HUES6 (cell line): ENCODE measurements around the gene FOXQ1.
A peak's percentile ranks its signal among the peaks of the same experiment; 100 is the strongest.

ENCODE experiments used
- H3K27ac ChIP-seq: 2 replicates; pipeline ENCODE4 v1.7.0; 2013; ENCODE audit warnings: low read depth, mild to moderate bottlenecking, low read length, inconsistent platforms
- H3K27me3 ChIP-seq: 2 replicates; pipeline ENCODE4 v1.6.1; 2013; ENCODE audit warnings: low read length; ENCODE audit not compliant: control insufficient read depth, insufficient read depth
- H3K36me3 ChIP-seq: 2 replicates; pipeline ENCODE4 v1.6.1; 2013; ENCODE audit warnings: low read length; ENCODE audit not compliant: control insufficient read depth, insufficient read depth
- H3K4me1 ChIP-seq: 2 replicates; pipeline ENCODE4 v1.6.1; 2013; ENCODE audit warnings: low read length; ENCODE audit not compliant: control insufficient read depth, insufficient read depth
- H3K4me3 ChIP-seq: 2 replicates; pipeline ENCODE4 v1.5.1; 2013; ENCODE audit warnings: low read depth, low read length
- H3K9ac ChIP-seq: one replicate; pipeline ENCODE4 v1.6.1; 2013; ENCODE audit warnings: mild to moderate bottlenecking, low read length
- H3K9me3 ChIP-seq: 2 replicates; pipeline ENCODE4 v1.6.1; 2013; ENCODE audit warnings: low read depth, low read length; ENCODE audit not compliant: control insufficient read depth, insufficient read depth

The FOXQ1 gene

DNA sequence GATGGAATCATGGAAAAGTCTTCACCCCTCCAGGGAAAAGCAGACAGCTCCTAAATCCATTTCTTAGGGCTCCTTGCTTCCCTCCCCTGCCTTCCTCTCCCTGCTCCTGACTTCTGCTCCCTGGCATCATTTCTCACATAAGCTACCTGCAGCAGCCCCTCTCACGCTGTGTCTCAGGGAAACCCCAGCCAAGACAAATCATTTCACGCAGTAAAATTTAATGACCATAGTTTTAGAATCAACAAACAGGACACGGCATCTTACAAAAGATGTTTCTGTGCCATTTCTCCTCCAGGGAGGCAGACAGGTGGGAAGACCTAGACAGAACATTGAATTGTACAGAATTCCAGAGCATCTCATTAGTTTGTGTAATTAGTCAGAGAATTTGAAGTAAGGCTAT is 16.5 kb upstream of the FOXQ1 start:
- Histone ChIP-seq H3K27ac (no peak overlapping the region), H3K4me3 (no peak overlapping the region), H3K36me3 (no peaks in the 10 kb centered on the region)

DNA sequence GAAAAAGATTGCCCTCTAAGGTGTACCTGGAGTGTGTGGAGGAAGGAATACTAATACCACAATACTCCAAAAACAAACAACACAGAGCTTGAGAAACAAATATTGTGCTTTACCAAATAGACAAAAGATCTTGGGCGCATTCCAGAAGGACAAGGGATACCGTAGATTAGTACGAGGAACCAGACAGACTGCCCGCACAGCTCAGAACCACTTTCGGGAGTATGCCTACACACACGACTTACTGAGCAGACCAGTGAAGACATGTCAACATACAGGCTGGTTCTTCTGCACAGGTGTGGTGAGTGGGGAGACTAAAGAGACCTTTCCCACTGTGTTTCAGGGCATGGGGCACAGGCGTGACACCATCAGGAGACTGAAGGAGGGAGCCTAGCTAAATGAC is 15.8 kb upstream of the FOXQ1 start:
- Histone ChIP-seq H3K9ac (no peak overlapping the region), H3K4me3 (no peak overlapping the region), H3K27me3 (0 out of 2 replicates have a peak, but pooled peaks cover 5% of the 10 kb centered on the region), H3K36me3 (no peaks in the 10 kb centered on the region), H3K9me3 (no peaks in the 10 kb centered on the region), H3K4me1 (no peaks in the 10 kb centered on the region), H3K27ac (no peak overlapping the region)

More for the DNA sequence above, 16.5 kb upstream of the FOXQ1 start:
- Histone ChIP-seq H3K27me3 (0 out of 2 replicates have a peak, but pooled peaks cover 2% of the 10 kb centered on the region), H3K4me1 (no peaks in the 10 kb centered on the region), H3K9me3 (no peaks in the 10 kb centered on the region), H3K9ac (no peak overlapping the region)

DNA sequence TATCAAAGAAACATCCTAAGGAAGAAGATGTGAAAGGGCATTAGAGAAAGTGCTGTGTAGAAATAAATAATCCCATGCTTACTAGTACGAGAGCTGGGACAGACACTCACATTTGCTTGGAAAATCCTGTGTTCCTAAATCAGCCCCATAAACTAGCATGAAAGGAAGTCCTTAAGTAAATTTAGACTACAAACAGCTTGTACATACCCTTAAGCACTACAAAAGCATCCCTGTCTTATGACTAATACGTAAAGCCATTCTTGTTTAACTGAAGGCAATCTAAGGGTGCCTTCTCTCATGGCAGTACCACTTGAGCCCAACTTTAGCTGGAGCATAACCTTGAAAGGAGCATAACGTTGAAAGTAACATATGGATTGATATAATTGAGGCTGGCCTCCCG is 15.4 kb upstream of the FOXQ1 start:
- no peak overlapping the region for H3K27ac ChIP-seq

DNA sequence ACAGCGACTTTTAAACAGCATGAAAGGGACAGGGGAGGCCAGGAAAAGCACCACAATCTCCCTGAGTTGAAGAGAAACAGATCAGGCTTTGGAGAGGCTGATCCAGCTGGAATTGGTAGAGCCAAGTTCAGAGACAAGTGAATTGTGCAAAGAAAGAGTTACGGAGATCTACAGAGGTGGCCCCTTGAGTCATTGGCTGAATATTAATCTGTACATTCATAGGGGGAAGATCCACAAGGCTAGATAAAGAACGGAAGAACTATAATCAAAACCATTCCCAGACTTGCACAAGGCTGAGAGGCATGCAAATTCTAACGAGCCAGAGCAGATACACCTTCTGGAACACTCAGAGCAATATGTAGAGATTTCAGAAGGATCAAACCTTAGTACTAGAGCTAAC is 14.2 kb upstream of the FOXQ1 start:
- no peak overlapping the region for H3K27ac ChIP-seq
- no peak overlapping the region for H3K9ac ChIP-seq
- no peaks in the 10 kb centered on the region for H3K4me1 ChIP-seq
- no peak overlapping the region for H3K4me3 ChIP-seq
- H3K9me3 ChIP-seq = no peaks in the 10 kb centered on the region
- 0 out of 2 replicates have a peak, but pooled peaks cover 5% of the 10 kb centered on the region for H3K27me3 ChIP-seq
- no peaks in the 10 kb centered on the region for H3K36me3 ChIP-seq

More for the DNA sequence above, 15.4 kb upstream of the FOXQ1 start:
- H3K9me3 ChIP-seq = no peaks in the 10 kb centered on the region
- no peaks in the 10 kb centered on the region for H3K36me3 ChIP-seq
- no peak overlapping the region for H3K4me3 ChIP-seq
- 0 out of 2 replicates have a peak, but pooled peaks cover 5% of the 10 kb centered on the region for H3K27me3 ChIP-seq
- no peak overlapping the region for H3K9ac ChIP-seq
- no peaks in the 10 kb centered on the region for H3K4me1 ChIP-seq

DNA sequence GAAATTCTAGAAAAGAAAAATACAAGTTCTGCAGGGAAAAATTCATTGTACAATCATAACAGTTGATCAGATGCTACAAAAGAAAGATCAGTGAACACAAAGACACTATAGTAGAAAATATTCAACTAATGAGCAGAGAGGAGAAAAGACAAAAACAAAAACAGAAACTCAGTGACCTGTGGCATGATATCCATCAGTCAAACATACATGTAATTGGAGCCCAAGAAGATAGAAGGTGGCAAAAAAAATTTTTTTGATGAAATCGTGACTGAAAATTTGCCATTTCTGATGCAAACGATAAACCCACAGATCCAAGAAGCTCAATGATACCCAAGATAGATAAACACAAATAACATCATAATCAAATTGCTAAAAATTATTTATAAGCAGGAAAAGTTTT is 13.1 kb upstream of the FOXQ1 start:
- Histone ChIP-seq H3K4me1 (no peaks in the 10 kb centered on the region), H3K27me3 (0 out of 2 replicates have a peak, but pooled peaks cover 5% of the 10 kb centered on the region), H3K27ac (no peak overlapping the region), H3K4me3 (no peak overlapping the region), H3K36me3 (no peaks in the 10 kb centered on the region), H3K9me3 (no peaks in the 10 kb centered on the region), H3K9ac (no peak overlapping the region)

DNA sequence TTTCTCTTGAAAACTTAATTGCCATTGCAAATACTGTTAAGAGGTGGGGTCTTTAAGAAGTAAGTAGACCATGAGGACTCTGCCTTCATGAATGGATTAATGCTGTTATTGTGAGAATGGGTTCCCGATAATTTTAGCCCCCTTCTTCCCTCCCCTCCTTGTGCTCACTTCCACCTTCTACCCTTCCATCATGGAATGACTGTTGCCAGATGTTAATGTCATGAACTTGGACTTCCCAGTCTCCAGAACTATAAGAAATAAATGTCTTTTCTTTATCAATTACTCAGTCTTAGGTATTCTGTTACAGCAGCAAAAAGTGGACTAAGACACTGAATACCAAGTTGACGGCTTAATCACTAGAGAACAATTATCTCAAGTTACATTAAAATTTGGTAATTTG is 5.8 kb upstream of the FOXQ1 start:
- Histone ChIP-seq H3K27ac (no peak overlapping the region), H3K27me3 (peaks cover 48% of the 10 kb centered on the region)

DNA sequence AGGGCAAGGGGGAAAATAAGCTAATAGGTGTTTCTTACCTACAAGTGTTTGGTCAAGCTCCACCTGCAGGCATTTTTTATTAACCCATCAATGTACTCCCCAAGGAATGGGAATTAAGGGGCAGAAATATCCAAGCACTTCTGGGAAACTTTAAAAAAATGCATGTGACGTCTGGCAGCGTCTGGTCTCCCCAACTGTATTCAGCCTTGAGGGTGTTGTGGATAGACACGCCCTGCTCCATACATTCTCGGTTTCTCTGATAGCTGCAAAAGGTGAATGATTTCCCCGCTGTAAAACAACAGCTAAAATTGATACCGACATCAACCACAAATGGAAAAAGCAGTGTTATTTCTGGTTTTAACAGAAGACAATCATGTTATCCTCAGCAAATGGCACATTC is 2.5 kb upstream of the FOXQ1 start:
- Histone ChIP-seq H3K27me3 (peaks cover 80% of the 10 kb centered on the region), H3K9ac (no peak overlapping the region), H3K27ac (no peak overlapping the region), H3K4me1 (peaks cover 9% of the 10 kb centered on the region; the same call in 1 of the 2 replicates), H3K36me3 (no peaks in the 10 kb centered on the region), H3K4me3 (no peak overlapping the region), H3K9me3 (no peaks in the 10 kb centered on the region)

More for the DNA sequence above, 5.8 kb upstream of the FOXQ1 start:
- Histone ChIP-seq H3K9ac (no peak overlapping the region), H3K36me3 (no peaks in the 10 kb centered on the region), H3K4me3 (no peak overlapping the region), H3K9me3 (no peaks in the 10 kb centered on the region), H3K4me1 (peaks cover under 1% of the 10 kb centered on the region; the same call in 1 of the 2 replicates)

DNA sequence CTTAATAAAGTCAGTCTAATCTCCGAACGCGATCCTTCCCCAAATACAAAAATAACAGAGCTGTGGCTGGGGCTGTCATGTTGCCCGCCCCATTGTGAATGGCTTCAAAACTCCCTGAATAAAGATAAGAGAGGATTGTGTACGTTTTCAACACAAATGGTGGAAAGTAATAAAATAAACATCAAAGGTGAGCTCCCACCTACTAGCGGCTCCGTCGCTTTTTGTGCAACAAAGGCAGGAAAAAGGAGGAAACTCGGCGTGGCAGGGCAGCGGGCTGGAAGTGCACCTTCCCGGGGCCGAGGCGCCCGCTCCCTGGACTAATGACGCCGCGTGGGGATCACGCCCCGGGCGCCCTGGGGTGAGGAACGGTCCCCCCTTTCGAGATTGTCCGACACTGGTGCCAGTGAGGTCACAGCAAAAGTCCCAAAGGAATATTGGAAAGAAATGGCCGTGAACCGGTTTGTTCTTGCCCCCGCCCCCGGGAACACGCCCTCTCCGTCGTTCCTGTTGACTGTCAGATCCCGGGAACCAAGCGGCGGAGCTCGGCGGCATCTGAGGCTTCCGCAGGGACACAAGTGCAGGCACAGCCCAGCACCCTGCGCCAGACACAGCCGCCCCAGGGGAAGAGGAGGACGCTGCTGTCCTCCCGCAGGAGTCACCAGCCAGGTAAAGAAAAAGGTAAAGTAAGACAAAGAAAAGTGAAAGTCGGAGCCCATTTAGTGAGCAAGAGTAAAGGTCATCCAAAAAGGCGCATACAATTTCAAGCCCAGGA is 1.1 kb upstream of the FOXQ1 start:
- Histone ChIP-seq H3K4me3 (peak overlapping the region; percentile 52), H3K9me3 (no peaks in the 10 kb centered on the region), H3K4me1 (peaks cover 9% of the 10 kb centered on the region; the same call in 1 of the 2 replicates), H3K27me3 (peaks cover 92% of the 10 kb centered on the region), H3K36me3 (no peaks in the 10 kb centered on the region), H3K27ac (no peak overlapping the region), H3K9ac (no peak overlapping the region)

DNA sequence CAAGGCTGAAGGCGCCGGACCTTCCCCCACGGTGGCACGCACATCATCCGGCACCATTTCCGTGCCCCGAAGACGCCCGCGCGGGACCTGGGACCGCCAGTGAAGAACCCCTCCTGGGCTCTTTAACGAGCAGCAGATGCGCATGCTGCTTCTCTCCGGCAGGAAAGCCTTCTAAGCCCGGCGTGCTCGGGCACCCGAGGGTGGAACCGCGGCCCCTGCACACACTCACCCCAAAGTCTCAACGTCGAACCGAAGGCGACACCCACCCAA is 240 bp downstream of the FOXQ1 start:
- H3K27ac ChIP-seq = no peak overlapping the region
- H3K9ac ChIP-seq = no peak overlapping the region
- peaks cover 9% of the 10 kb centered on the region; the same call in 1 of the 2 replicates for H3K4me1 ChIP-seq
- peak overlapping the region; percentile 52 for H3K4me3 ChIP-seq
- no peaks in the 10 kb centered on the region for H3K9me3 ChIP-seq
- H3K36me3 ChIP-seq = no peaks in the 10 kb centered on the region
- H3K27me3 ChIP-seq = peaks cover 96% of the 10 kb centered on the region

DNA sequence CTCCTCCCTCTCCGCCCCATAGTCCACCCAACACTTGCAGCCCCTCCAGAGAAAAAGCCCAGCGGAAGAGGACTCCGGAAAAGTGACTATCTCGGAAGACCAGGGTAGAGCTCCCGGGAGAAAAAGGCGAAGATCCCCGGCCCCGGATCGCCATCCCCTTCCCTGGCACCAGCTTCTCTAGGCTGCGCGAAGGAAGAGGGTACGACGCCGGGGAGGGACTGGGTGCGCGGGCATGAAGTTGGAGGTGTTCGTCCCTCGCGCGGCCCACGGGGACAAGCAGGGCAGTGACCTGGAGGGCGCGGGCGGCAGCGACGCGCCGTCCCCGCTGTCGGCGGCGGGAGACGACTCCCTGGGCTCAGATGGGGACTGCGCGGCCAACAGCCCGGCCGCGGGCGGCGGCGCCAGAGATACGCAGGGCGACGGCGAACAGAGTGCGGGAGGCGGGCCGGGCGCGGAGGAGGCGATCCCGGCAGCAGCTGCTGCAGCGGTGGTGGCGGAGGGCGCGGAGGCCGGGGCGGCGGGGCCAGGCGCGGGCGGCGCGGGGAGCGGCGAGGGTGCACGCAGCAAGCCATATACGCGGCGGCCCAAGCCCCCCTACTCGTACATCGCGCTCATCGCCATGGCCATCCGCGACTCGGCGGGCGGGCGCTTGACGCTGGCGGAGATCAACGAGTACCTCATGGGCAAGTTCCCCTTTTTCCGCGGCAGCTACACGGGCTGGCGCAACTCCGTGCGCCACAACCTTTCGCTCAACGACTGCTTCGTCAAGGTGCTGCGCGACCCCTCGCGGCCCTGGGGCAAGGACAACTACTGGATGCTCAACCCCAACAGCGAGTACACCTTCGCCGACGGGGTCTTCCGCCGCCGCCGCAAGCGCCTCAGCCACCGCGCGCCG is 822 bp downstream of the FOXQ1 start:
- Histone ChIP-seq H3K9ac (no peak overlapping the region), H3K27ac (no peak overlapping the region)

DNA sequence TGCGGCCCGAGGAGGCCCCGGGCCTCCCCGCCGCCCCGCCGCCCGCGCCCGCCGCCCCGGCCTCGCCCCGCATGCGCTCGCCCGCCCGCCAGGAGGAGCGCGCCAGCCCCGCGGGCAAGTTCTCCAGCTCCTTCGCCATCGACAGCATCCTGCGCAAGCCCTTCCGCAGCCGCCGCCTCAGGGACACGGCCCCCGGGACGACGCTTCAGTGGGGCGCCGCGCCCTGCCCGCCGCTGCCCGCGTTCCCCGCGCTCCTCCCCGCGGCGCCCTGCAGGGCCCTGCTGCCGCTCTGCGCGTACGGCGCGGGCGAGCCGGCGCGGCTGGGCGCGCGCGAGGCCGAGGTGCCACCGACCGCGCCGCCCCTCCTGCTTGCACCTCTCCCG is 1.5 kb downstream of the FOXQ1 start:
- Histone ChIP-seq H3K4me3 (peak overlapping the region; percentile 35; the same call in 1 of the 2 replicates), H3K4me1 (peaks cover 9% of the 10 kb centered on the region; the same call in 1 of the 2 replicates), H3K27me3 (peaks cover 90% of the 10 kb centered on the region), H3K9ac (no peak overlapping the region), H3K36me3 (no peaks in the 10 kb centered on the region), H3K9me3 (peaks cover 5% of the 10 kb centered on the region; the same call in 1 of the 2 replicates), H3K27ac (no peak overlapping the region)

More for the DNA sequence above, 822 bp downstream of the FOXQ1 start:
- no peaks in the 10 kb centered on the region for H3K36me3 ChIP-seq
- peaks cover 9% of the 10 kb centered on the region; the same call in 1 of the 2 replicates for H3K4me1 ChIP-seq
- H3K27me3 ChIP-seq = peaks cover 93% of the 10 kb centered on the region
- 0 out of 2 replicates have a peak, but pooled peaks cover 2% of the 10 kb centered on the region for H3K9me3 ChIP-seq
- peak overlapping the region; percentile 52 for H3K4me3 ChIP-seq
